ENCODE data around the gene CMKLR1.

CMKLR1 gene

DNA sequence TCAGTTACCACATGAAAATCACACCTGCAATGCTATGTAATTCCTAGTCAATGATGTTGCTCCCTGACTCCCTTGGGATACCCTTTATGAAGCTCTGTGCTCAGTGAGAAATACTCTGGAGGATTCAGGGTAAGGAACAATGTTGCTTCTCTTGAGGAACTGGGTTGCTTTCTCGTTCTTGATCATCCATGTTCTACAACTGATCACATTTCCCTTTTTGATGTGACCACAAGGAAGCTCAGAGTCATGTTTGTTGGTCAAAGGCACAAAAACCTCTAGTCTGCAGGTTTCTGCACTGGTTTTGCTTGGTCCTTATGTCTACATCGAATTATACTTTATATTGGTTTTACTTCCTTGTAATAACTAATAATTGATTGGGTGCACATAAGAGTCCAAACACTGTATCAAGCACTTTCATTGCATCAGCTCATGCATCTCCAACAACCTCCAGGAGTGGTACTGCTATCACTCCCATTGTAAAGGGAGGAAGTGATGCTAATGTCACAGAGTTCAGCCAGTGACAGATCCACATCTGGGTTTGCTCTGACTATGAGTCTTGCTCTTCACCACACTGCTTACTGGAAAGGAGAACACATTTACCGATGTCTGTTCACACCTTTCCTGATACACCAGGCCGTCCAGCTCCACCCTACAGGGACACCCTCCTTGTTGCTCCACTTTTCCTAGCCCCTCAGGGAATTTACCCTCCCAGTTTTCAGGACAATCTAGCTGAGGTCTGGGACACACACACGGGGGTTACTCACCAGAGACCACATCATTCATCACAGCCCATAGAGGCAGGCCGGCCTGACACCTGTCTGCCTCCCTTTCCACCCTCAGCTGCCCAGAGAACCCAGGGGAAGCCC, 41.0 kb downstream of the CMKLR1 start:
- DNase-seq = no peak

DNA sequence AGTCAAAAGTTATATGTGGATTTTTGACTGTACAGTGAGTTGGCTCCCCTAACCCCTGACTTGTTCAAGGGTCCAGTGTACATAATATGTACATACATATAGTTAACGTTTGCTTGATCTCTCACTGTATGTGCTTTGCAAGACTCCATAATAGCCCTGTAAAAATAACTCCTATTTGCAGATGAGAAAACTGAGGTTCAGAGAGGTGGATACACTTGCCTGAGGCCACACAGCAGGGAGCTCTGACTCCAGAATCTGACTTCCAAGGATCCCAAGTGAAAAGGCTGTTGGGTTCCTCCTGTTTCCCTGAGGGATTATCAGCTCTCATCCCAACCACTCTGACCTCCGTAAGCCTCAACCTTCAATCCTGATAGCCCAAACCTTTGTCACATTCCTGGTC, 41.7 kb downstream of the CMKLR1 start:
- no peak for DNase-seq

DNA sequence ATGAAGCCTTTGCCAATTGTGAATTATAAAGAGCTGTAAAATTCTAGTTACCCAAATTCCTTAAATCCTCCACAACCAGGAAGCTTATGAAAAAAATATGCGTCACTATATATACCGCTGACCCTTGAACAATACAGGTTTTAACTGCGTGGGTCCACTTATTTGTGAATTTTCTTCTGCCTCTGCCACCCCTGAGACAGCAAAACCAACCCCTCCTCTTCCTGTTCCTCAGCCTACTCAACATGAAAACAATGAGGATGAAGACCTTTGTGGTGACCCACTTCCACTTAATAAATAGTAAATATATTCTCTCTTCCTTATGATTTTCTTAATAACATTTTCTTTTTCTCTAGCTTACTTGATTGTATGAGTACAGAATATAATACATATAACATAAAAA, 42.2 kb downstream of the CMKLR1 start:
- no peak for DNase-seq

DNA sequence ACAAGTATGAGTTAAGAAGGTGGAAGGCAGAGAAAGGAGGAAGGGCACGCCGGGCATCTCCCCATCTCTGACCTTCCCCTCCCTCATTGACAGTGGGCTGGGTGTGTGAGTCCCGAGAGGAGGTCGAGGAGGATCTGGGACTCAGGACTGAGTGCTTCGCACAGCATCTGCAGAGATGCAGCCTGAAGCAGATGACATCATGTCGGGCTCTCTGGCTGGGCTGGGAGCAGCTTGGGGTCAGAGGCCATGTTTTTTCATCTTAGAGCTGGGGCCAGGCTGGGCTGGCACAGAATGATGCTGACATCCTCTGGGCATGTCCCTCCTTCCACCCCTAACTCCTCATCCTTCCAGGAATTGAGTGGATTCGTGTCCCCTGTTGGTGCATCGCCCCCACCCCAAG, 43.5 kb downstream of the CMKLR1 start:
- no peak for DNase-seq

DNA sequence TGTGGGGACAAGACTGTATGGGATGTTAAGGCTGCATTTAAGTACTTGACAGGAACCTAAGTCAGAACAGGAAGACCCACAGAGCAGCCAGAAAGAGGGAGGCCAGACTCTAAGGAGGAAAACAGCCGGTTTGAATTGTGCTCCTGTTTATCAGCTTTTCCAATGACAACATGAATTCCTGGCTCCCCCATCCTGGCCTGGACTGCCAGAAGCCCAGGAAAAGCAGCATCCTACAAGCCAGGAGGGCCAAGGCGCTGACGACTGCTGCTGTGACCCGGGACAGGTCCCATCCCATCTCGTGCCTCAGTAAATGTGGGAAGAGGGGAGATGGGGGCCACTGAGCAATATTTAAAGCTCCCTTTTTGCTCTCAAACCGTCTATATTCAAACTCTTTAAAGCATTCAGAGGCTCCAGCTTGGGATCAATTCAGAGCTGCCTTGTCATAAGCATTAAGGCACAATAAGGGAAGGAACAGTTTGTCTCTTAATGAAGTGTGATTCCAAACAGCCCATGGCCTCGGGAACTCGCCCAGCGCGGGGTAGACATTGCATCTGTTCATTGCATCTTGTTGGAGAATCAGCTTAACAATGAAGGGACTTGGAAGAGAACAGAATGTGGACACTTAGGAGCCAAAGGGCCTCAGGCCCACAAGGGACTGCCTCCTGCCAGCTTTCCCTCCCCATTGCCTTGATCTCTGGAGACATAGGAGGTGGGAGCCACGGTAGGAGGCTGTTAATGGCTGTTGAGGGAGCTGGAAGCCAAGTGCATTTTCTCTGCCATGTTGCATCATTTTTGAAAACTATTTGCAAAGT, 49.6 kb downstream of the CMKLR1 start:
- no peak for DNase-seq

DNA sequence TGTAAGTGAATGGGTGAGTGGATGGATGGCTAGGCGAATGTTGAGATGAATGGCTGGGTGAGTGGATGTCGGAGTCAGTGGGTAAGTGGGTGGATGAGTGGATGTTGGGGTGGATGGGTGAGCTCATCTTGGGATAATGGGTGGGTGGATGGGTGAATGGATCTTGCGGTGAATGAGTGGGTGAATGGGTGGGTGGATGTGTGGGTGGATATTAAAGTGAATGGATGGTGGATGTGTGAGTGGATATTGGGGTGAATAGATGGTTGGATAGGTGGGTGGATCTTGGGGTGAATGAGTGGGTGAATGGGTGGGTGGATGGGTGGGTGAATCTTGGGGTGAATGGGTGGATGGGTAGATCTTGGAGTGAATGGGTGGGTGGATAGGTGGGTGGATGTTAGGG, 51.9 kb downstream of the CMKLR1 start:
- no peak for DNase-seq

DNA sequence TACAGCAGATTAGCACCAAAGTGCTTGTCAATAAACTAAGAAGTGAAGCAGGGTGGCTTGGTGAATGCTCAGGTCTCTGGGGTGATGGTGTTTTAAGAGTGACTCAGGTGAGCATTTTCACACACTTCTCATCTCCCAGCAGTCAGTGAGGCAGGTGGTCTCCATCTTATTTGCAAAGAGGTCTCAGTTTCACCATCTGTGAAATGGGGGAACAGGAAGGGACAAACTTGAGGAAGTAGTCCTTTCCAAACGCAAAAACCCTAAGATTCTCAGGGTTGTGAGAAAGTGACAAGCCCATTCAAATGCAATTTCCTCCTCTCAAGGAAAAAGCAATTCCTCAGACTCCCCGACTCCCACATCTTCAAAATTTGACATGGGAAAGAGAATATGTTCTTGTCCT, 54.1 kb downstream of the CMKLR1 start:
- DNase-seq = no peak

DNA sequence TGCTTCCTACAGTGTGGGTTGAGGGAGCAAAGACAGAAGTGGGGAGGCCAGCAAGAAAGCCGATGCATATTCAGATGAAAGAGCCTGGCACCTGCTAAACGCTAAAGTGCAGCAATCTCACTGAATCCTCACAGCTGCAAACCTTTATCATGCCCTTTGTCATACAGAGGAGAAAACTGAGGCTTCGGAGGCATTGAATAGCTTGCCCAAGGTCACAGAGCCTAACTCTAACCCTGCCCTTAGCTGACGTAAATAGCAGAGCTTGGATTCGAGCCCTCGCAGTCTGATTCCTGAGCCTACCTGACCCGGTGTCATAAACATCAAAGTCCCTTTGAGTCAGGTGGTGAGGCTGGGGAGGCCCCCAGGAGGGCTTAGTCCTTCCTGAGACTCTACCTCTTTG, 54.9 kb downstream of the CMKLR1 start:
- no peak for DNase-seq

DNA sequence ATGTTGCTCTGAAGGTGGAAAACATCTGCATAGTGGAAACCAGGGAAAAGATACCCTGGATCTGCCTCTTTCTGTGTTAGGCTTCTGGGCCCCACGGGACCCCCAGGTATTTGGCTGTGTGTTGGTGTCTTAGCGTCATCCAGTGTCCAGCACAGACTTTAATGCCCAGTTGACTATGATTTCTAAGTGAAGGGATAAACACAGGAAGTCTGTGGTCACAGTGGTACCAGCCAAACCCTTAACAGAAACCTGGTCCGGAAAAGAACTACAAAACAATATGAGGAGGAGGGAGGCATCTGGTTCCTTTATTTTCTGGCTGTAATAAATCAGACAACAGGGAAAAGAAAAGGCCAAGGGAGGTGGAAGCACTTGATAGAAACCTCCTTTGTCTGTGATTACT, 56.4 kb downstream of the CMKLR1 start:
- DNase-seq = no peak

DNA sequence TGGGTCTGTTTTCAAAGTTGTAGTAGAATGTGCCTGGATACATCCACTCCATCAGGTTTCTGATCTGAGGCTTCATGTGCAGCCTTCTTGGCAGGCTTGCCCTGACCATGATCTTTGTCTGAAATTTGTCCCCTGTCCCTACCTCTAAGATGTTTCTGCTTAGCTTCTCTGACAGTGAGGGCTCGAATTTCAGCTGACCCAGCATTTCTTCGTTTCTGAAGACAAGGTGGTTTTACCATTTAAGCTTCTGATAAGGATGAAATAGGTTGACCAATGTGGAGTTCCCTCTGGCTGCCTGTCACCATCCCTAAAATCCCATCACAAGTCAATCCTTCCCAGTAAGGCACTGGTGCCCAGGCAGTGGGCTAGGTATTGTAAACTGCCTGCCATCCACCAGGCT, 57.0 kb downstream of the CMKLR1 start:
- DNase-seq = no peak

DNA sequence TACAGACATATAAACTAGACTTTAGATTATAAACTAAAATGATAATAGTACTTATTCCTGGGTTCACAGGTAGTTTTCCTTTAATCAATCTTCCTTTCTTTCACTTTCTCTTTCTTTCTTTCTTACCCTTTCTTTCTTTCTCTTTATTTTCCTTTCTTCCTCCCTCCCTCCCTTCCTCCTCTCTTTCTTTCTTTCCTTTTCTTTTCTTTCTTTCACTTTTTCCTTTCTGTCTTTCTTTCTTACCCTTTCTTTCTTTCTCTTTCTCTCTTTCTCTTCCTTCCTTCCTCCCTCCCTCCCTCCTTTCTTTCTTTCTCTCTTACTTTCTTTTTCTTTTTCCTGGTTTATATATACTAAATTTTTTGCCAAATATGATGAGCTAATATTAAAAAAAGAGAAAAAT, 61.5 kb downstream of the CMKLR1 start:
- no peak for DNase-seq

DNA sequence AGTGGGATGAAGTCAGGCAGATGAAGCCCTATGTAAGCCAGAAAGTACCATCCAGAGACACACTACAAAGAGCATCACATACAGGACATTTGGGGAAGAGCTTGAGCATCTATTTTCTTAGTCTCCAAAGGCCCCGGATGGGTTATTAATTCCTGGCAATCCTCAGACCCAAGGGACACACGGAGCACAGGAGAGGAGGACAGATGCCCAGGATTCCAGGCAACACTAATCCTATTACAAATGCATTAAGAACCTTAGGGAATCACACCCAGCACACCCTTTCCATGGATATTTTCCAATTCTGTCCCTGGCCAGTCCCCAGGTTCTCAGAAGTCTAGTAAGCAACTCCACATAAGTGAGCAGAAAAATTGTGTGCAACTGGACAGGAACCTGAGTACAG, 65.9 kb downstream of the CMKLR1 start:
- no peak for DNase-seq

DNA sequence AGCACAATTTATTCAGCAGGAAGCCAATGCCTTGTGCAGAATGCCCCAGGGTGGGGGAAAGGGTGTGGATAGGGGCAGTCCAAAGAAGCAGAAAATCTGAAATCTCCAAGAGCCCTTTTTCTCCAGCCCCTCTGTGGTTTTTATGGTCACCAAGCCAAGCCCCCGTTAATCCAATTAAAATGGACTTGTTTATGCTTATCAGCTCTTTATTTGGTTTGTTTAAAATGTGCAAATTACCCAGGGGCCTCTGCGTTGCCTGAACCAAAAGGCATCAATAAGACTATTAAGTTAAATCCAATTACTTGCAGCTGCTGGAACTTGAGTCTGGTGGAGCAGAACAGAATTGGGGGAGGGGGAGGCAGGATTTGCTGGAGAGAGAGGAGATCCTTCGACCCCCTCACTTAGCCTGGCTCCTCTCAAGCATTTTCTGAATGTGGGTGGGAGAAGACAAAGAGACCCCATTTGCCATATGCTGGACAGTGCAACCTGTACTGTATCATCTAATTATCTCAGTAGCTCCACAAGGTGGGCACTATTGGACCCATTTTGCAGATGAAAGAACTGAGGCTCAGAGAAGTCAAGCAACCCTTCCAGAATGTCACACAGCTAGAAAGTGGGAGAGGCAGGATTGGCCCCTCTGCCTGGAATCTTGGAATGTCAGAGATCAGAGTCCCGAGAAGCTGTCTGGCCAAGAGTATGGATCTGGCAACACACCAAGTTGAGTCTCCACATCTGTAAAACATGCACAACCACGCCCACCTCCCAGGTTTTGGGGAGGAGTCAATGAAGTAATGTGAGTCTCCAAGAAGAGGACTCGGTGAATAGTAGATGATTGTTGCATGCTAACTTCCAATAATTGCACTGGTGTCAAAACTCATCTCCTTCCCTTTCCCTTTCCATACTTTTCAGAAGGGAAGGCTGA, 66.9 kb downstream of the CMKLR1 start:
- DNase-seq = no peak

DNA sequence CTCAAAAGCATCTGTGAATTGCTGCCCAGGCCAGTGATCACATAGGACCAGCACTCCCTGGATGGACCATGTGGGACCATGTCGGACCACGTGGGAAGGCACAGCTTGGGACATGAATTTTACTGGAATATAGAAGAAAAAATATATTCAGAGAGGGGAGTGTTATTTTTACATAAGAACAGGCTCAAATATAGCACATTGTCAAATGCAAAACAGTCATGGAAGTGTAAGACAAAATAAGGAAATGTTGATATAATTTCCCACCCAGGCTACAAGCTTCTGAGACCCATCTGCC, 68.3 kb downstream of the CMKLR1 start:
- no peak for DNase-seq

DNA sequence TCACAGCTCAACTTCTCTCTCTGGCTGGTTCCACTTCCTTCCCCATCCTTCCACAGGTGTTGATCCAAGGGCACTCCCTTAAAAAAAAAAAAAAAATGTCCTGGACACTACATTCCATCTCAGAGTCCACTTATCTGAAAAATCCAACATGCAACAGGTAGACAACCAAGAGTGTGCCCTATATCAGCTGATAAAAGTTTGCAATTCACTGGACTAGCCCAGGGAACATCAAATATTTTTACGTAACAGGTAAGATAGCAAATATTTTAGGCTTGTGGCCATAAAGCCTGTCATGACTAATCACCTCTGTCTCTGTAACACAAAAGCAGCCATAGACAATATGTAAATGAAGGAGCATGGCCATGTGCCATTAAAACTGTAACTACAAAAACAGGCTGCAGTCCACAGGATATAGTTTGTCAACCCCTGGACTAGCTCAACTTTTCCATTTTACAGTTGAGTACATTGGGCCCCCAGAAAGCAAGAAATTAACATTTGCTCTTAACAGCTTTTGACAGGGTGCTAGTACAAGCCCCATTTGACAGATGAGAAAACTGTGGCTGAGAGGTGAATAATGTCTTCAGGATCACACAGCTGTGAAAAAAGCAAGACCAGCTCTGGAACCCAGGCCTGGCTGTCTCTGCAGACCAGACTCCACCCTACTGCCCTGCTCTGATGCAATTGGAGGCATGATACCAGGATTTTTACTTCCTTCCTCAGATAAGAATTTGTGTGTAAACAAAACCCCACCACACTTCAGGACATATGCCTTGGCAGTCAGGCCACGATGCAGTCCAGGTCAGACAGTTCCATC, 68.9 kb downstream of the CMKLR1 start:
- DNase-seq = no peak

DNA sequence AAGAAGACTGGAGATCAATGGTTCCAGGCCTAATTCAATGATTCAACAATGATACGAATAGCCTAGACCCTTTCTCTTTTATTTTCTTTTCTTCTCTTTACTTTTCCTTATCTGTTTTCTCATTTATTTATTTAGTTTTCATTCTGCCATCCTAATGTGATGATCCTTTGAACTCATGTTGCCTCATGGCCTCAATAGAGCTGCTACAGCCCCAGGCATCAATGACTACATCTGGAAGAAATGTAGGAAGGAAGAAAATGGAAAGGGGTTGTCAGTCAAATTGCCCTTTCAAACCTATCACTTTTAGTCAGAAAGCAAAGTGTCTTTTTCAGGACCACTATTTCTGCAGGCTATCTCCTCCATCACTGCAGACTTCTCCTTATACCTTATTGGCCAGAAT, 69.9 kb downstream of the CMKLR1 start:
- DNase-seq = no peak

DNA sequence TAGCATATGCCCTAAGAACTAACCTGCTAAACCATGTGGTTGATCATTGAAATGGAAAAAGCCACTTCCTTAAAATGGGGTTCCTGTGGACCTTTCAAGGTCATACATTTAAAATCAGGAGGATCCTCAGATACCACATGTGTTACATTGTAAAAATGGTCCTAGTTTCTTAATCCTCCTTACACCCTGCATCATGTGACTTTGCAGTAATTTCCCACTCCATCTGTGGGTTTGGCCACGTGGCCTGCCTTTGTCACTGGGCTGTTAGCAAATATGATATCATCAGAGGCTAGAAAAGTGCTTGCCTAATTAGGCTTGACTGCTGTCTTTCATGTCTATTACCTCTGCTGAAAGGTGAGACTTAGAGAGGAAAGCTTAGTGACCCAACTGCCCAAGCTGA, 70.7 kb downstream of the CMKLR1 start:
- DNase-seq = no peak

DNA sequence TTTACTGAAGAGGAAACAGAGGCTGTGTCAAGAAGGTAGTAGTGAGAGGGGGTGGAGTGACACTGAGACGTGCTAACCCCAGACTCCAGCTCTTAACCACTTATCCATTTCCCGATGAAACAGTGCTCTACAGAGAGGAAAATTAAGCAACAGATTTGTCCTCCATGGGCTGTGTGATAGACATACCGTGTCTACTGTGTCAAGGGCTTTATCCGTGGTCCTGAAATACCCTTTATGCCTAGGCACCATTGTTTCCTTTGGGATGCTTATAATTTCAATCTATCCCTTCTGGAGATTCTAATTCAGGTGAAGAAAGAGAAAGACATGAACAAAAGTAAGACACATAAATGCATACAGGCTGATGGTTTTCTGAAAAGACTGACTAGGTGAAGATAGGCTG, 71.7 kb downstream of the CMKLR1 start:
- no peak for DNase-seq

DNA sequence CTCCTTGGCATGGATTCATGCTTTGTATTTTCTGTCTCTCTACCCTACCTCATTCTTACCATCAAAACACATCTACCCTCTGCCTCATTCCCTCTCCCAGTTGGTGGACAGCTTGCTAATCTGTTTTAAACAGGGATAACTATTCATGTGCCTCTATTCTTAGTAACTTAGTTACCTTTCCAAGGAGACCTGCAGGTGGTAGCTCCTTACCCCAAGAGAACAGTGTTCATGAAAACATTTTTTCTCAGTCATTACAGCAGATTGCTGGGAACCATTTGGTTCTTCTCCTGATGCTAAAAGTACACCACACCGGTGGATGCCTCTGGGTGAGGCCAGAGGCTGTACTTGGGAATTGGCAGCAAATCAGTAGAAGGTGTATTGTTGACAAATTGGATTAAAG, 73.0 kb downstream of the CMKLR1 start:
- no peak for DNase-seq

DNA sequence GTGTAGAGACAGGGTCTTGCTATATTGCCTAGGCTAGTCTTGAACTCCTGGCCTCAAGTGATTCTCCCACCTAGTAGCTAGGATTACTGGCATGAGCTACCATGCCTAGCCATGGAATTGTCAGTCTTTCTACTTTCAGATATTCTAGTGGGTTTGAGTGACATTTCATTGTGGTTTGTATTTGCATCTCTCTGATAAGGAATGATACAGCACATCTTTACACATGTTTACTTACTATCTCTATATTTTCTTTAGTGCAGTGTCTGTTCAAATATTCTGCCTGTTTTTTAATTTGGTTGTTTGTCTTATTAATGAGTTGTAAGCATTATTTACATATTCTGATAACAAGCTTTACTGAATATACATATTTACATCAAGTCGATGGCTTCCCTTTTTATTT, 73.6 kb downstream of the CMKLR1 start:
- DNase-seq = no peak

DNA sequence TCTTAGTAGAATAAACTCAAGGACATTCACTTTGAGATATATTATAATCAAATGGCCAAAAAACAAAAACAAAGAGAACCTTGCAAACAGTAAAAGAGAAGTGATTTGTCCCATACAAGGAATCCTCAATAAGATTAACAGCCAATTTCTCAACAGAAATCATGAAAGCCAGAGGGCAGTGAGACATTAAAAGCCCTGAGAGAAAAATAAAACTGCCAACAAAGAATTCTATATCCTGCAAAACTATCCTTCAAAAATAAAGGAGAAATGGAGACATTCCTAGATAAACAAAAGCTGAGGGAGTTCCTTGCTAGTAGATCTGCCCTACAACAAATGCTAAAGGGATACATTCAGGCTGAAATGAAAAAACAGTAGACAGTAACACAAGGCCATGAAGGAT, 78.1 kb downstream of the CMKLR1 start:
- DNase-seq = no peak

DNA sequence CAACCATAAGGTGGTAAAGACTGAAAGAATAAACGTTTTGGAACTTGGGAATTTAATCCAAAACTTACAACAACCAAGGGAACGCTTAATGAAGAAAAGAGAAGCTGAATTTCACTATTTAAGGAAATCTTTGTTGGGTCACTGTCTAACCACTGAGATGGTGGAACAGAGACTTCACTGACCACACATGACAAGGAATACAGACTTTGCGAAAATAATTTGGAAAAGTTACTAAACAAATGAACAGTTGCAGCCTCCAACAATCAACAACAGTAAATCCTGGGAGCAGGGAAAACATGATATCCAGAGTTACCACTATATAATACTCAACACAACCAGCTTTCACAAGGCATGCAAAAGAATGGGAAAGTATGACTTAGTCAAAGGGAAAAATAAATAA, 79.1 kb downstream of the CMKLR1 start:
- DNase-seq = no peak
